Glomerular visceral epithelial cell (primary cell): Measurements from ENCODE around the gene SOBP.
"Not testable (repeated sequence)": the region's sequence is repeated elsewhere in the genome, so short reads cannot be mapped to it uniquely, and the experiment has no call there.

Experiments
- DNase-seq: peaks from one replicate; pipeline ENCODE4 v3.0.0-alpha.2; 2016; ENCODE audit errors: extremely low spot score

The SOBP gene

DNA sequence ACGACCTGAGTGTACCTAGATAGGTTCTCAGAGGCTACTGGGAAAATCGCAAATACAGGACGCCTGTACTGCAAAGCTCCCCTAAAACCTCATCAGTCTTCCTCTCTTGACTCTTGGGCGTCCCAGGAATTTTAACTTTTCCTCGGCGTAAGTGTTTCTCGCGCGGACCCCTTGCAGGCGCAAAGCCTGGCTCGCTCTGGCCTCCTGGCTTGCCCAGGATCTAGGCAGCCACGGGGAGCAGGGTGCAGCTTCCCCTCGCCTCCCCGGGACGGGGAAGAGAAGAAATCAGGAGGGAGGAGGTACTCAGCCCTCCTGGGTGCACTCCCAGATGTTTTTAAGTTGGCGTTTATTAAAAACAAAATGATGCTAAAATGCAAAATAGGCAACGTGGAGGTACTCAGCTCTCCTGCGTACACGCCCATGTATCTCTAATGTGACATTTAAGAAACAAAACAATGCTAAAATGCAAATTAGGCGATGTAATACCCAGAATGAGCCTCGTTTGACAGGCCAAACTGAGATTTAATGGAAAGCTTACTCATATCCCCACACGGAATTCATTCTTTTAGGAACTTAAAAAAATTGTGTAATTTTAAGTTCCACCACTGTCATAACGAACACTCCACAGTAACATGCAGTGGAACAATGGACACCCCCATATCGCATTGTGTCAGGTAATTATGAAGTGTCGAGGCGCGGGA lies 1.6 kb upstream of the SOBP start:
- no peak for DNase-seq

DNA sequence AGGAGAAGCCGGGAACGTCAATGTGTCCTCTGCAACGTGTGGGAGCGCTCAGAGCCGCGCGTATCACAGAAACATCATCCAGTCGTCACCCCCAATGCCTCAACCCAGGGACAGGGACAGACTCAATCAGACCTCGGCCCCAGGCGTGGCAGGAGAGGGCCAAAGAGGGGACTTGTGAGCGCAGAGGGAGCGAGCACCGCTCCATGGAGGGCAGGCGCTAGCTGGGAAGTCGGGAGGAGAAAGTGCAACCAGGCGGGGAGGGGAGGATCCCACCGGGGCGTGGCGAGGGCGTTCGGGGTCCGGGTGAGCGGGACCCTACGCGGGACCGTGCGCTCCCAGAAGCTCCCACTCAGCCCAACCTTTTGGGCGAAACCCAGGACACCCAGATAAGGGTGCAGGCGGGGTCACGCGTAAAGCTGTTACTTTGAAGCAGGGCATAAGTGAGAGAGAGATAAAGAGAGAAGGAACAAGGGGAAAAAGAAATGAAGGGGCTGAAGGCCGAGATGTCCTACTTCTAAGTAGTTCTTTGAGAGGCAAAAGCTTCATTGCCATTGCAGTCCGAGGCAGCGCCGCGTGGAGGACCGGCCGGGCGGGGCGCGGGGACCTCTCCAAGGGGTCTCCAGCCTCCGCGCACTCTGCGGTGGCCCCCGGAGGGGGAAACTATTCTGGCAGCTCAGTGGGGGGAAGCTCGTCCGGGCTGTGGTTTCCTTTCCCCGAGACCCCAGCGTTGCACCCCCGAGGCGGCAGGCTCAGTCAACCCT lies 862 bp upstream of the SOBP start:
- DNase-seq: no peak

DNA sequence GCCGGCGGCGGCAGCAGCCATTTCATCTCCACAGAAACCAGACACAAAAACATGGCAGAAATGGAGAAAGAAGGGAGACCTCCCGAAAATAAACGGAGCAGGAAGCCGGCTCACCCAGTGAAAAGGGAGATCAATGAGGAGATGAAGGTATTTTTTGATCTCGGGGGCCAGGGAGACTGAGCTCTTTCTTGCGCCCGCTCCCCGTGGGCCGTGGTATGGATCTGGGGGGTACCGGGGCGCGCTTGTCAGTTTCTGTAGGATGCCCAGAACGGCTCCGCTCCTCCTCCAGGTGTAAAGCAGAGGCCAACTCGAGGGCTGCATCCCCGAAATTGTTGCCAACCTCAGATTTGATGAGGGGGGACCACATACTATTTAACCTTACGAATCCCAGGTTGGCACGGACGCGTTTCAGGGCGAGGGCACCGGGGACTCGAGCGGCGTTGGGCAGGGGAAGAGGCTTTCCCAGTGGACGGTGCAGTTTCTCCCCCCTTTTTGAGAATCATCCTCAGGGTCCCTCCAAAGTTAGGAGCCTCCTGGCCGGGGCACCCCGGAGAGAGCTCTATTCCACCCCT lies 735 bp downstream of the SOBP start:
- DNase-seq: no peak

DNA sequence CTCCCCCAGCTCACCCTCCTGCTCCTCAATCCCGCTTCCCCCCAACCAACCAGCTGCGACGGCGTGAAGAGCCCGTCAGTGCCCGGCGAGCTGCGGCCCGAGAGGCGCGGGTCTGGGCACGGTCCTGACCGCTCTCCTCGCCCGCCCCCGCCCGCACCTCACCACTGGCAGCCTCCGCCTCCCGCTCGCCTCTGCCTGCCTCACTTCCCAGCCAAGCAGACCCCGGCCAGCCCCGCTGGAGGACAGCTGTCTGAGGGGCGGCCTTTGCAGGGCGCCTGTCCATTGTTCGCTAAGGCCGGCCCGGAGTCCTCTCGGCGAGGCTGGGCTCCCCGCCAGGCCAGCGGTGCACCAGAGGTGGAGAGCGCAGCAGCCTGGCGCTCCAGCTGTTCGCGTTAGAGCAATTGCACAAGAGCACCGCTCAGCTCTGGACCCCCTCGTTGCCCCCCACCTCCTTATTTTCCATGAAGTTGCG lies 1.3 kb downstream of the SOBP start:
- DNase-seq: no peak

DNA sequence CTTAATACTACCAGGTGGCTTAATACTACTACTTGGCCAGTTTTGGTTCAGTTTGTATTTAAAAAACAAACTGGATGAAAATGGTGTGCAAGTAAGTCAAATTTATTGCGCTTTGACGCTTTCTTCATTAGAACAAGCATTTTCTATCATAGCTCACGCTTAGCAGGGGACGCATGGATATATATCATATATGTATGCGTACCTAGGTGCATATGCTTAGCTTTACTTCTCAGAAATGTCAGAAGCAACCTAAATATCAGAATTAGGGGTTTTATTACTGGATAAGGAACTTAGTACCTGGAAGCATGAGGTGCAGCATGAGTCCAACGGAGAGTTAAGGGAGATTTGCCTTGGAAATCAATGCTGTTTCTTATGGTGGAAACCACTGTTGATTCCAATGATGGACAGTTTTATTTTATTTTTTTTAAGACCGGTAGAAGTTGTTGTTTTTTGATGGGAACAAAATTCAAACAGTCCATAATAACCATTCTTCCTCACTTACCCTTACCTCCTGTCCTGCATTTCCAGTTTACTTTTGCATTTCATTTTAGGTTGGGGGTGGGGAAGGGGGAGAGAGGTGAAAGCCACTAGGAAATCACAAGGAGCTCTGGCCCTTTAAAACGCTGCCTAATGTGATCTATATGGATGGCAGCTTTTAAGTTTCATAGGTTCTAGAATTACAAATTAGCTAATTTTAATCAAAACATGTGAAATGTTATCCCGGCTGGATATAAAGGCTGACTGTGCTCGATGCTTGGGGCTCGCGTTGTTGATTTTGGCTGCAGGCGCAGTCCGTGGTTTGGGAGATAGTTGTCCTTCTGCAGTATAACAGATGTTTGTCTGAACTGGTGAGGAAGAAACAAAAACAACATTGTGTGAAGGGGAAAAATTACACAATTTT lies 2.1 kb downstream of the SOBP start:
- no peak for DNase-seq

DNA sequence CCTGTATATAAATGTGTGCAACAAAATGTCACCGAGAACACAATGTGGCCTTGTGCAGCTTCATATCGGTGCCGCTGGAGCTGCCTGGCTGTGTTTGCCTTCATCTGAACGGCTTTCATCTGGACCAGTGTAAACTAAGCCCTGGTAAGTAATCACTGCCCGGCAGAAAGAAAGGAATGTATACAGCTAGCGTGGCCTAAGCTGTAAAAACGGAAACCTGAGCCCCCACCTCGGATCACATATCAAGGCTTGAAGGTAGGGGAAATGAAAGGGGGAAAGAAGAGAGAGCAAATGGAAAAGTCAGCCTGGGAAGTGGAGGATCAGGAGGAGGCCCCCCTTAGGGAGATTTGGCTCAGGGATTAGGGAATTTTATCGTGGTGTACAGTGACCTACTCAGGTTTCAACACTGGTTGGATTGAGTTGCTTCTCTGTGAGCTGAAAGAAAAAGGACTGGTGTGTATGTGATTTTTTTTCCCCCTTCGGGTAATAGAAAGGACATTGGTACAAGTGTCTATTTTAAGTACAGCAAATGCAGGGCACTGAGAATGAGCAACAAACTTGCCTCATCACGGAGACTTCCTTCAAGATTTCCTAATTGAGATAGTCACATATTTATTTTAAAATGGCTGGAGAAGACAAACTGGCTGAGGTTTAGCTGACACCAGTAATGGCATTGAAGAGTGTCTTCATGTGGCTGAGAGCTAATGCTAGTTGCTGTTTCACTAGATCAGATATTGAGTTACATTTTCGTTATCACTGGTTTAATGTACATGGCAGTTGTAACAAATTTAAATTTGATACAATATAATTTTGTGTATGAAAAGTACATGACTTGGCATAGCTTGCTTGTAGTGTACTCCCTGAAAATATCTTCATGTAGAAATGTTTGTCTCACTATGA lies 3.5 kb downstream of the SOBP start:
- DNase-seq: no peak

DNA sequence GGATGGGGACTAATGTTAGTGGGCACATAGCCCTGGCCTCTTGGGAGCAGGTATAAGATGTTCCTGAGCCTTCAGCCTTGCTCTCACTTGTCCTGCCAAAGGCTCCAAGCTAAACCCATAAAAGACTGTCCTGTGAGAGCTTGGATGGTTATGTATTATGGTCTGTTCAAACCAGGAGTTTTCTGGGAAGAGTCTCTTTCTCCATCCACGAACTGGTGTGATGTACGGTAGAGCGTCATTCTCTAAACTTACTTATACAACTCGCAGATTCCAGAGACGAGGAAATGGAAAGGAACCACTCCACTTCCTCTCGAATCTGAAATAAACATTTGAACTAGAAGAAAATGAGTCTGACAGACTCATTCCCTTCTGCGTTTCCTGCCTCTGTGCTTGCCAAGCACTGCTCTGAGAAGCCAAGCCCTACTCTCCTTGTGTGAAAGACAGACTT lies 5.3 kb downstream of the SOBP start:
- DNase-seq: no peak

DNA sequence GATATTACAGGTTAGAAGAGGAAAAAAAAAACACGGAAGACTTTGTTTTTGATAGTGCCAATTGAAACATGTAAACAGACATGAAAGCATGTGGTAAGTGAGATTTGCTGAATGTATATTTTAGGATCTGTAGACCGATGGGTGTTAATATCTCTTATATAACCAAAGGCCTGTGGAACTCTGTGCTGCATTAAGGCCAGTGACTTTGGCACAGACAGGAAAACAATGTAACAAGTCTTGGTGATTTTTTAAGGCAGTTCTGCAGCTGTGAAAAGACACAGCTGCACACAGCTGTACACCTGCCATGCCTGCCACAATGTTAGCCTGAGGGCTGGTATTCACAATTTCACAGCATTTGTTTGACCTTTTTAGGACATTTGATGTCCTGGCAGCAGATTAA lies 6.1 kb downstream of the SOBP start:
- DNase-seq: no peak

DNA sequence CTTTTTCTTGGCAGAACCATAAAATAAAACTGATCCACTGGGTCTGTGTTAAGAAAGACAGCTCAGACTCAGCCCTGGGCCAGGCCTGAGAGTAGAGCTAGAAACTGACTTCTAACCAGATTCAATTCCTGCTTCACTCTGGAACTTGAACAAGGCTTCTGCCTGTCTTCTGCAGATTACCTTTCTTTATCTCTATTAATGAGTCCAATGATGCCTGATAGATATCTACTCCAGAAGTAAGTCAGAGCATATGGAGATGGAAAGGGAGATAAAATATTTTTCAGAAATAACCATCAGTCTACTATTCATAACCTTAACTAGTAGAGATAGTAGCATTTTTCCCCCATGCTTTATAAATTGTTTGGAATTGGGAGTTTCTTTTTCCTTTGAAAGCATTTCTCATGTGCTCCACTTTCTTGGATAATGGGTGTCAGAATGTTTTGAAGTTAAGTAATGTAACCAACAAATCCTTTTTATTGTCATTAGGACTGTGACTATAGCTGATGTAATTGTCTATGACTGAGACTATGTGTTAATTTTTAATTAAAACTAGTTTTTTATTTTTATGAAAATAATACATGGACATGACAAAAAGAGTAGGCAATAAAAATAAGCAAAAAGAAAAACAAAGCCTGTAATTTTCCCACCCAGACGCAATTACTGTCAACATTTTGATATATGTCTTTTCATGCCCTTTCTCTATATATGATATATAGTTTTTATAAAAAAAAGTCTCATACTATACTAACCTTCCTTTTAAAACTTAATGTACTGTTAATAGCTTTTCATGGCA lies 7.2 kb downstream of the SOBP start:
- no peak for DNase-seq

DNA sequence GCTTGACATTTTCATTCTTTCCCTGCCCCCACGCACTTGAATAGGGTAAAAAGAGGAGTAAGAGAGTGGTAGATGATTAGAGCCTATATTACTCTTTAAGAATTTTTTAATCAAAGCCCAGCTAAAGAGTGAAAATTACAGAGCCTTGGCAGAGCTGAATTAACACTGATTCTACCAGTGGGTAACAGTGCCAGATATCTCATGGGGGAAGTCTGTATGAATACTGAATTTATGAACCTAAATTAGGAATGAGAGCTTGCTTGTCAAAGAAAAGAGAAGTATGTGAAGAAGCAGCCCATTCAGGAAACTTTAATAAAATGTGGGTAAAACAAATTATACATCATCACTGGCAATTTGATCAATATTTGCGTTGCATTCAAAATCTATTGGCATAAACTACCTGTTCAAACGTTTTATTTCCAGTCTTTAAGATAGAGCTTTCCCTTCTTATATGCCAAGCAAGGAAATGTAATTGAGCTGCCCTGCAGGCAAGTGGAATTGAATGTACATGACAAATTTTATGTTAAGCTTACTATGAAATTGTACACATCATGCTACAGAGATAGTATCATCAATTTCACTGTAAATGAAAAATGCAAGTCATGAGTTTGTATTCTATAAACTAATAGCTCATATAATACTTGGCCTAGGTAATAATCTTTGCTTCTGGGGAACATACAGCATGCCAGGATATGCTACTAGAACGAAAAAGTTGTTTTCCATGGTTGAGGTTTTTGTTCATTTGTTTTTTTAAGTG lies 14.5 kb downstream of the SOBP start:
- no peak for DNase-seq

DNA sequence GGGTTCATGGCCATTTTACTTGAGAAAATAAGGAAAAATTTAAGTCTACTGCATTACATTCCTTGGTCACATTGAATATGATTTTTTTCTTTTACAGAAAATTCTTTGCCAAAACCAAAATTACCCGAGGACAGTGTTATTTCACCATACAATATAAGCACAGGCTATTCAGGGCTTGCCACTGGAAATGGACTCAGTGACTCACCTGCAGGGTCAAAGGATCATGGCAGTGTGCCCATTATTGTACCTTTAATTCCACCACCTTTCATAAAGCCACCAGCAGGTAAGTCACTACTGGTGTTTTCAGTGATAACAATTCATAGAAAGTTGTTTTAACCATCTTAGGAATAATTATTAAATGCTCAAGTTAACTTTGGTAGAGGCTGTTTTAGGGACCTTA lies 16.2 kb downstream of the SOBP start:
- DNase-seq: no peak

DNA sequence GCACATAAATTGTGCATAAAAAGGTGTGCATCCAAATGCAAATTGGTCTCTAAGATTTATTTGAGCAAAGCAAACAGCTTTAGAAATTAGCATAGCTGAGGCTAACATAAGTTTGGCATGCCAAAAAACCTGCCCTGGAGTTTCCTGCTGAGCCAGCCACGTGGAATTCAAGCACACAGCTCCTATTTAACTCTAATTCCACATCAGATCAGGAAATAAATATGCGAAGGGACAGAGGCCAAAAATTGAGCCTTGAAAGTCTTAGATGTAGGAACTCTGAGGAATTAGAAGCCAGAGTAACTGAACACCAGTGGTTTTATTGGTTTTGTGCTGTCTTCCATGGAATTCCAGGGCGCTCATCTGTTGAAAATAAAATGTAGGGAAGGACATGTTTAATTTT lies 19.6 kb downstream of the SOBP start:
- DNase-seq: no peak

DNA sequence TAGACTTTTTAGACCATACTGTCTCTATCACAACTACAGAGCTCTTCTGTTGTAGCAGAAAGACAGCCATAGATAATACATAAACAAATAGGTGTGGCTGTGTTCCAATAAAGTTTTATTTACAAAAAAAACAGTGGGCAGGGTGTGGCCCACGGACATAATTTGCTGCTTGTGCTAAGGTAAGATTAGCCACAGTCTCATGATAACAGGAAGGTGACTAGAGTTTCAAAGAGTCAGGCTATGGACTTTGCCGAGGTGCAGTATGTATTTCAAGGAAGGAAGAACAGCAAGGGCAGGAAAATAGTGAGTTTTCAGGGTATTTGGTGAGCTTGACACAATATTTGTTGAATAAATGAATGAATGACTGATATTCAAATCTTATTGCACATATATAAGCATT lies 20.2 kb downstream of the SOBP start:
- DNase-seq: no peak

DNA sequence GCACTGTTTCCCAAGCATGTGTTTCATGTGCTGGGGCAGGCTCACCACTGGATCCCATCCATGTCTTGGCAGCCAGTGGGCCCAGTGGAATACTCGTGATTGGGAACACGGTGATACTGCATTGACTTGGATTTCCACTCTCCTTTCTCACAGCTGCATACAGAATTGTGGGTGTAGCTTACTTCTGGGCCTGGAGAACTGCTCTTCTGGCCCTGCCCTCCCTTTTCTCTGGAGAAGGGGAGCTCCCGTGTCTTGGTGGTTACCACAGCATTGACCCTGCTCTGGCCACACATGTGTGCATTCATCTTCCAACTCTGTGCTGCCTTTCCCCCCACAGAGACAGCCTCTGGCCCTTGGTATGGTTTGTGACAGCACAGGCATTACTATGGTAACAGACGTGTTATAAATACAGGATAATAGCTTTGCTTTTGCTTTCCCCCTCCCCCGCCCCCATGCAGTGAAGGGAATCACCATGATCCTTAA lies 21.6 kb downstream of the SOBP start:
- no peak for DNase-seq

DNA sequence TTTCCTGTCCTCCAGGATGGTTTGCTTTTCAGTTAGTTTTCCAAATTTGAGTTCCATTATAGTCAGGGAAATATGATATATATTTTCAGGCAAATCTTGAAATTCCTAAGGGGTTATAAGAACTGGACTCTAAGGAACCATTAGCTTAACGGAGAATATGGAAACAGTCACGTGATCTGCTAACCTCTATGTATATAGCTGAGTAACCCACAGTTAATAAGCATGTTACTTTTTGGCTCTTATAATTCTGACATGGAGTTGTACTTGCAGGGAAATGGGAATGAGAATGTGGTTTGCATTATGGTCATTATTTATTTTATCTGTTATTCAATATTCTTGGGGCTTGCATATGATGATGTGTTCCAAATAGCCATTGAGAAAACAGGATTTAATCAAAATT lies 23.3 kb downstream of the SOBP start:
- no peak for DNase-seq

DNA sequence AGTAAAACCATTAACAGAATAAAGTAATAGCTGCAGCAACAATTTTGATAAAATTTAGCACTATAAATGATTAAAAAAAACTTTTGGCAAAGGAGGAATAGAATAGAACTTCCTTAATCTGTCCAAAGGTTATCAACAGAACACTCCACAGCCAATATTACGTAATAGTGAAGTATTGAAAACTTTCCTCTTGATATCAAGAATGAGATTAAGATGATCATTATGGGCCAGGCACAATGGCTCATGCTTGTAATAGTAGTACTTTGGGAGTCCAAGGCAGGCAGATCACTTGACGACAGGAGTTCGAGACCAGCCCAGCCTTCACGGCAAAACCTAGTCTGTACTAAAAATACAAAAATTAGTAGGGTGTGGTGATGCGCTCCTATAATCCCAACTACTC lies 26.0 kb downstream of the SOBP start:
- no peak for DNase-seq

DNA sequence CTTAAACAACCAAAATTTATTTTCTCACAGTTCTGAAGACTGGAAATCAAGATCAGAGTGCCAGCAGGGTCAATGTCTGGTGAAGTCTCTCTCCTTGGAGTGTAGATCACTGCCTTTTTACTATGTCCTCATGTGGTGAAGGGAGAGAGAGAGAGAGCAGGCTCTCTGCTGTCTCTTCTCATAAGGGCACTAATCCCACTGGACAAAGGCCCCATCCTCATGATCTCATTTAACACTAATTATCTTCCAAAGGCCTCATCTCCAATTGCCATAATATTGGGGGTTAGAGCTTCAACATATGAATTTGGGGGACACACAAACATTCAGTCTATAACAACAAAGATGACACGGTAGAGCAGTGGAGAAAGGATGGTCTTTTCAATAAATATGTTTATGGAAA lies 27.4 kb downstream of the SOBP start:
- DNase-seq: no peak

DNA sequence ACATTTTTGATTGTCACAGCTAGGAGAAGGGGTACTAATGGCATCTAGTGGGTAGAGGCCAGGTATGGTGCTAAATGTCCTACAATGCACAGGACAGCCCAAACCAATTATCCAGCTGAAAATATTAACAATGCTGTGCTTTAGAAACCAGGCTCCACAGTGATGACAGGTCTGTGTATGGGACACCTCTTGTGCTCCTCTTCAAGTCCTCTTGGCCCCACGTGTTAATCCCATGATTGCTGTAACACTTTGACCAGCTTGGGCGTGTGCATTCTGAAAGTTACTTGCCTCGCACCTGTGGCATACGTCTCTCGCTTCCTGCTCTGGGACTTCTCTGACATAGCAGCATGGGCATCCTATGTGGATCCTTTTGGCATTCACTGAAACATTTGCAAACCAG lies 29.3 kb downstream of the SOBP start:
- DNase-seq: not testable (repeated sequence)

DNA sequence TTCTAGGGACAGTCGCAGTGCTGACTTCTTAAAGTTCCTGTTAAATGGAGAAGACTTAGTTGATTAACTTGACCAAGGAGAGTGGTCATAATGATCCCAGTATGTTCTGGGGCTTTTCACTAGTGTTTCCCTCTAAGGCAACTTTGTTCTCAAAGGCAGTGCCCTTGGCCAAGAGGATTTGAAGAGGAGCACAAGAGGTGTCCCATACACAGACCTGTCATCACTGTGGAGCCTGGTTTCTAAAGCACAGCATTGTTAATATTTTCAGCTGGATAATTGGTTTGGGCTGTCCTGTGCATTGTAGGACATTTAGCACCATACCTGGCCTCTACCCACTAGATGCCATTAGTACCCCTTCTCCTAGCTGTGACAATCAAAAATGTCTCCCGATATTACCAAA lies 30.8 kb downstream of the SOBP start:
- DNase-seq: not testable (repeated sequence)
